Keratinocyte (primary cell): ENCODE data around the gene INTS3. TPM values are rescaled to one million over a fixed set of nuclear protein-coding genes. Genes with fewer than 3 reads are reported as not detected.

Source experiments
- DNase-seq: peaks from one replicate; pipeline ENCODE4 v3.0.0-alpha.2; 2011; ENCODE audit warnings: low read depth, missing footprints, low spot score
- FAIRE-seq: peaks from 2 replicates; lab custom pipeline; 2011; peaks lifted over from hg19 to GRCh38; lab: Jason Lieb, UNC
- H2AFZ ChIP-seq: 2 replicates; pipeline ENCODE4 v1.6.0; 2012; ENCODE audit warnings: low read length, control low read depth, inconsistent platforms; ENCODE audit not compliant: control insufficient read depth
- H3K27ac ChIP-seq: 2 replicates; pipeline ENCODE4 v1.5.1; 2011; ENCODE audit warnings: low read length; ENCODE audit not compliant: control insufficient read depth, insufficient read depth
- H3K27me3 ChIP-seq: 3 replicates; pipeline ENCODE4 v1.6.0; 2011; ENCODE audit warnings: low read length; ENCODE audit not compliant: control insufficient read depth, insufficient read depth; ENCODE audit errors: extremely low read depth
- H3K36me3 ChIP-seq, 2 experiments: 2 replicates in 1 of 2; 3 replicates in 1 of 2; pipeline ENCODE4 v1.5.1; 2011; ENCODE audit warnings: low read length in 2 of 2, mild to moderate bottlenecking in 1 of 2; ENCODE audit not compliant: control insufficient read depth in 2 of 2, insufficient read depth in 2 of 2; ENCODE audit errors: extremely low read depth in 1 of 2
- H3K4me1 ChIP-seq: 3 replicates; pipeline ENCODE4 v1.5.1; 2011; ENCODE audit warnings: low read length; ENCODE audit not compliant: control insufficient read depth, insufficient read depth; ENCODE audit errors: extremely low read depth
- H3K4me2 ChIP-seq: 3 replicates; pipeline ENCODE4 v1.6.0; 2011; ENCODE audit warnings: low read depth, low read length; ENCODE audit not compliant: control insufficient read depth, insufficient read depth; ENCODE audit errors: extremely low read depth
- H3K4me3 ChIP-seq, 3 experiments: fragments of 200-600 bp in 1 of 3; sonication (generic) in 1 of 3; 2 replicates in 2 of 3; 3 replicates in 1 of 3; pipeline ENCODE4 v1.5.1; 2011 to 2016; ENCODE audit warnings: low read length in 3 of 3, mild to moderate bottlenecking in 3 of 3, control low read depth in 2 of 3, inconsistent platforms in 1 of 3, low read depth in 1 of 3, mixed read lengths in 1 of 3, mixed run types in 1 of 3, moderate library complexity in 1 of 3; ENCODE audit not compliant: control insufficient read depth in 2 of 3, insufficient read depth in 2 of 3; ENCODE audit errors: extremely low read depth in 1 of 3
- H3K79me2 ChIP-seq: 2 replicates; pipeline ENCODE4 v1.6.0; 2012; ENCODE audit warnings: low read length; ENCODE audit not compliant: control insufficient read depth, insufficient read depth
- H3K9ac ChIP-seq: 3 replicates; pipeline ENCODE4 v1.6.0; 2011; ENCODE audit warnings: low read length; ENCODE audit not compliant: control insufficient read depth, insufficient read depth; ENCODE audit errors: extremely low read depth
- H3K9me1 ChIP-seq: 3 replicates; pipeline ENCODE4 v1.6.0; 2011; ENCODE audit warnings: low read length; ENCODE audit not compliant: control insufficient read depth, insufficient read depth; ENCODE audit errors: extremely low read depth
- H3K9me3 ChIP-seq: 2 replicates; pipeline ENCODE4 v1.5.1; 2012; ENCODE audit warnings: low read depth, low read length; ENCODE audit not compliant: control insufficient read depth
- H4K20me1 ChIP-seq: 3 replicates; pipeline ENCODE4 v1.6.0; 2011; ENCODE audit warnings: low read length; ENCODE audit not compliant: control insufficient read depth, insufficient read depth; ENCODE audit errors: extremely low read depth
- EZH2 ChIP-seq: IDR thresholded peaks from one replicate; pipeline ENCODE4 v1.6.1; 2012; ENCODE audit warnings: inconsistent platforms, mild to moderate bottlenecking, low read length, moderate library complexity
- dilution Hi-C: fragments of 300-500 bp; cut with MboI; formaldehyde crosslinking; loops from one replicate; pipeline ENCODE4 v1.7.0; 2020; ENCODE audit warnings: low sequenced_read_pairs; ENCODE audit not compliant: extremely low pct_ligation_motif_present
- polyA plus RNA-seq, 5 experiments: library from polyadenylated mRNA; depleted of rRNA in 3 of 5; stranded (reverse) in 3 of 5; stranded (forward) in 1 of 5; unstranded in 1 of 5; fragments of >200 nt; gene quantifications; 1 replicate in 1 of 5; 2 replicates in 3 of 5; 3 replicates in 1 of 5; pipeline versions ENCODE4 v1.2.1 to v1.2.3, GENCODE V29; 2011 to 2012; ENCODE audit warnings: missing spikeins in 2 of 5, low read depth in 1 of 5, low replicate concordance in 1 of 5
- TF ChIP-seq, protein P1 (sequence below), 3 experiments: IDR thresholded peaks in 1 of 3; conservative IDR thresholded peaks in 1 of 3; optimal IDR thresholded peaks in 1 of 3; 2 replicates in 2 of 3; 3 replicates in 1 of 3; pipeline versions ENCODE3 to v1.5.1; 2011; ENCODE audit warnings: low read length in 3 of 3, mild to moderate bottlenecking in 3 of 3, moderate library complexity in 2 of 3, control low read depth in 1 of 3, inconsistent platforms in 1 of 3; ENCODE audit not compliant: insufficient read depth in 2 of 3; ENCODE audit errors: extremely low read depth in 1 of 3

Gene INTS3
- polyA plus RNA-seq, 1 donor (not counting 4 experiments of a cell fraction or from before 2014, with no cell fraction given), result 24.6 TPM

DNA sequence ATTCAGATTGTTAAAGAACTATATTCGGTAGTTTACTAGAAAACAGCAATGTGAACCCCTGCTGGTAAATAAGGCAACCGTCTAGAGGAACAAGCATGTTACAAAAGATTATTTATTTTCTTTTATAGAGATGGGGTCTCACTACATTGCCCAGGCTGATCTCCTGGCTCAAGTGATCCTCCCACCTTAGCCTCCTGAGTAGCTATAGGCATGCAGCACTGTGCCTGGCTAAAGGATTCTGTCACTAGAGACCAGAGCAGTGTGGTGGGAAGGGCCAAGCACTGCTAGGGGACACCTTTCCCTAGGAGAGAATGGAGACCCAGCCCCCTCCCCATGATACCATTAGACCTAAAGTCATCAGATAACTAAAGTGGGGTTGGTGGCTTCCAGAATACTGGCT is 76.3 kb downstream of the INTS3 start:
- Histone ChIP-seq H3K9ac (no peak overlapping the region), H3K4me2 (no peak overlapping the region), H3K9me1 (no peaks in the 10 kb centered on the region), H3K9me3 (no peaks in the 10 kb centered on the region), H4K20me1 (no peaks in the 10 kb centered on the region), H3K27ac (no peak overlapping the region), H3K79me2 (no peaks in the 10 kb centered on the region), H3K27me3 (no peaks in the 10 kb centered on the region), H2AFZ (no peak overlapping the region), H3K4me1 (peaks cover 12% of the 10 kb centered on the region), H3K36me3 (peaks cover 11 to 17% of the 10 kb centered on the region in 2 experiments), H3K4me3 (no peak overlapping the region)
- dilution Hi-C loops, result no loop called here
- FAIRE-seq (no peak), DNase-seq (no peak)
- no peak for TF ChIP-seq EZH2
- TF ChIP-seq, protein P1, sequence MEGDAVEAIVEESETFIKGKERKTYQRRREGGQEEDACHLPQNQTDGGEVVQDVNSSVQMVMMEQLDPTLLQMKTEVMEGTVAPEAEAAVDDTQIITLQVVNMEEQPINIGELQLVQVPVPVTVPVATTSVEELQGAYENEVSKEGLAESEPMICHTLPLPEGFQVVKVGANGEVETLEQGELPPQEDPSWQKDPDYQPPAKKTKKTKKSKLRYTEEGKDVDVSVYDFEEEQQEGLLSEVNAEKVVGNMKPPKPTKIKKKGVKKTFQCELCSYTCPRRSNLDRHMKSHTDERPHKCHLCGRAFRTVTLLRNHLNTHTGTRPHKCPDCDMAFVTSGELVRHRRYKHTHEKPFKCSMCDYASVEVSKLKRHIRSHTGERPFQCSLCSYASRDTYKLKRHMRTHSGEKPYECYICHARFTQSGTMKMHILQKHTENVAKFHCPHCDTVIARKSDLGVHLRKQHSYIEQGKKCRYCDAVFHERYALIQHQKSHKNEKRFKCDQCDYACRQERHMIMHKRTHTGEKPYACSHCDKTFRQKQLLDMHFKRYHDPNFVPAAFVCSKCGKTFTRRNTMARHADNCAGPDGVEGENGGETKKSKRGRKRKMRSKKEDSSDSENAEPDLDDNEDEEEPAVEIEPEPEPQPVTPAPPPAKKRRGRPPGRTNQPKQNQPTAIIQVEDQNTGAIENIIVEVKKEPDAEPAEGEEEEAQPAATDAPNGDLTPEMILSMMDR (optimal IDR thresholded peaks at IDR 0.05 in 1 of 3, IDR thresholded peaks at IDR 0.05 in 1 of 3, conservative IDR thresholded peaks at IDR 0.05 in 1 of 3; ENCODE audit: extremely low read depth in 1 of 3, insufficient read depth in 2 of 3, low read length in 3 of 3), result no peak

- H3K4me1 ChIP-seq, result peaks cover 12% of the 10 kb centered on the region
- no peak for TF ChIP-seq EZH2
- TF ChIP-seq, protein P1 (optimal IDR thresholded peaks at IDR 0.05 in 1 of 3, IDR thresholded peaks at IDR 0.05 in 1 of 3, conservative IDR thresholded peaks at IDR 0.05 in 1 of 3; ENCODE audit: extremely low read depth in 1 of 3, insufficient read depth in 2 of 3, low read length in 3 of 3), result no peak
- H3K4me3 ChIP-seq, result no peak overlapping the region
- no peaks in the 10 kb centered on the region for H3K9me1 ChIP-seq
- peak; percentile 85 for FAIRE-seq
- no peak overlapping the region for H2AFZ ChIP-seq
- H3K79me2 ChIP-seq, result no peaks in the 10 kb centered on the region
- peaks cover 15 to 22% of the 10 kb centered on the region in 2 experiments for H3K36me3 ChIP-seq
- dilution Hi-C loops, result no loop called here
- no peak overlapping the region for H3K9ac ChIP-seq
- H3K27ac ChIP-seq, result peak overlapping the region; percentile 65
- no peaks in the 10 kb centered on the region for H4K20me1 ChIP-seq
- H3K9me3 ChIP-seq, result no peaks in the 10 kb centered on the region
- H3K4me2 ChIP-seq, result peak overlapping the region; percentile 14
- peak; percentile 33 for DNase-seq
- H3K27me3 ChIP-seq, result no peaks in the 10 kb centered on the region
These were observed 77.3 kb downstream of the INTS3 start for GRCh38 chr1:153805042-153805745.
